T-helper 2 cell treated with Interferon-gamma antibody and Interleukin-4, amounts not matched to agents 5 μg/mL and 100 μg/mL, for 36 hours (primary cell): ENCODE measurements around the gene LRRC8B.
"Not testable (repeated sequence)": the region's sequence is repeated elsewhere in the genome, so short reads cannot be mapped to it uniquely, and the experiment has no call there.

Source experiments
- DNase-seq: peaks from one replicate; pipeline ENCODE4 v3.0.0; 2021; ENCODE audit warnings: low spot score
- H3K27ac Mint-ChIP-seq: one replicate; pipeline ENCODE4 v1.8.0; 2021; ENCODE audit warnings: mild to moderate bottlenecking, mixed read lengths
- H3K27me3 Mint-ChIP-seq: one replicate; pipeline ENCODE4 v1.8.0; 2021; ENCODE audit warnings: low read depth, mixed read lengths
- H3K36me3 Mint-ChIP-seq: one replicate; pipeline ENCODE4 v1.8.0; 2021; ENCODE audit warnings: low read depth, mixed read lengths
- H3K4me1 Mint-ChIP-seq: one replicate; pipeline ENCODE4 v1.8.0; 2021; ENCODE audit warnings: low read depth, mixed read lengths
- H3K4me3 Mint-ChIP-seq: one replicate; pipeline ENCODE4 v1.8.0; 2022; ENCODE audit warnings: mild to moderate bottlenecking, moderate library complexity, mixed read lengths
- H3K9me3 Mint-ChIP-seq: one replicate; pipeline ENCODE4 v1.8.0; 2021; ENCODE audit warnings: mixed read lengths

Gene LRRC8B

GRCh38 chr1:89510061-89510460 lies 14.6 kb upstream of the LRRC8B start:
- not testable (repeated sequence) for DNase-seq, H3K27ac Mint-ChIP-seq, H3K4me3 Mint-ChIP-seq, H3K36me3 Mint-ChIP-seq, H3K4me1 Mint-ChIP-seq
- Mint-ChIP-seq H3K9me3 (peaks cover 19% of the 10 kb centered on the region), H3K27me3 (peaks cover 13% of the 10 kb centered on the region)

- Mint-ChIP-seq H3K27me3 (no peaks in the 10 kb centered on the region), H3K36me3 (peaks cover 2% of the 10 kb centered on the region), H3K27ac (no peak overlapping the region), H3K4me3 (no peak overlapping the region), H3K4me1 (peaks cover 4% of the 10 kb centered on the region), H3K9me3 (peaks cover 16% of the 10 kb centered on the region)
- no peak for DNase-seq
Measured at GRCh38 chr1:89512996-89513720, 11.5 kb upstream of the LRRC8B start.

GRCh38 chr1:89516055-89516454 lies 8.6 kb upstream of the LRRC8B start:
- DNase-seq = no peak
- H3K9me3 Mint-ChIP-seq = peaks cover 8% of the 10 kb centered on the region
- no peaks in the 10 kb centered on the region for H3K27me3 Mint-ChIP-seq
- H3K4me1 Mint-ChIP-seq = peaks cover 8% of the 10 kb centered on the region
- no peaks in the 10 kb centered on the region for H3K36me3 Mint-ChIP-seq
- H3K4me3 Mint-ChIP-seq = no peak overlapping the region
- H3K27ac Mint-ChIP-seq = no peak overlapping the region

- H3K27me3 Mint-ChIP-seq = no peaks in the 10 kb centered on the region
- peaks cover 5% of the 10 kb centered on the region for H3K36me3 Mint-ChIP-seq
- H3K9me3 Mint-ChIP-seq = peaks cover 4% of the 10 kb centered on the region
- peaks cover 11% of the 10 kb centered on the region for H3K4me1 Mint-ChIP-seq
- H3K27ac Mint-ChIP-seq = no peak overlapping the region
- no peak for DNase-seq
- H3K4me3 Mint-ChIP-seq = no peak overlapping the region
Measured at GRCh38 chr1:89518221-89518631, 6.4 kb upstream of the LRRC8B start.

GRCh38 chr1:89519779-89520358 lies 4.8 kb upstream of the LRRC8B start:
- Mint-ChIP-seq H3K9me3 (peaks cover 4% of the 10 kb centered on the region), H3K4me3 (no peak overlapping the region), H3K36me3 (peaks cover 5% of the 10 kb centered on the region), H3K27me3 (no peaks in the 10 kb centered on the region), H3K4me1 (peaks cover 20% of the 10 kb centered on the region), H3K27ac (no peak overlapping the region)
- no peak for DNase-seq

- H3K9me3 Mint-ChIP-seq, H3K36me3 Mint-ChIP-seq, H3K27ac Mint-ChIP-seq, H3K27me3 Mint-ChIP-seq, DNase-seq, H3K4me3 Mint-ChIP-seq: not testable (repeated sequence)
- H3K4me1 Mint-ChIP-seq = peaks cover 26% of the 10 kb centered on the region
Measured at GRCh38 chr1:89521977-89522376, 2.7 kb upstream of the LRRC8B start.

GRCh38 chr1:89523572-89524368 lies 859 bp upstream of the LRRC8B start:
- peaks cover 7% of the 10 kb centered on the region for H3K36me3 Mint-ChIP-seq
- peaks cover 24% of the 10 kb centered on the region for H3K4me1 Mint-ChIP-seq
- H3K9me3 Mint-ChIP-seq = peaks cover 4% of the 10 kb centered on the region
- no peak overlapping the region for H3K27ac Mint-ChIP-seq
- peak; percentile 72 for DNase-seq
- no peak overlapping the region for H3K4me3 Mint-ChIP-seq
- no peaks in the 10 kb centered on the region for H3K27me3 Mint-ChIP-seq

GRCh38 chr1:89525169-89525855 lies 683 bp downstream of the LRRC8B start:
- Mint-ChIP-seq H3K4me3 (no peak overlapping the region), H3K4me1 (peaks cover 29% of the 10 kb centered on the region), H3K27ac (no peak overlapping the region), H3K36me3 (peaks cover 10% of the 10 kb centered on the region), H3K27me3 (no peaks in the 10 kb centered on the region), H3K9me3 (peaks cover 4% of the 10 kb centered on the region)
- DNase-seq = no peak

- no peak overlapping the region for H3K4me3 Mint-ChIP-seq
- no peak for DNase-seq
- peaks cover 24% of the 10 kb centered on the region for H3K36me3 Mint-ChIP-seq
- peaks cover 45% of the 10 kb centered on the region for H3K4me1 Mint-ChIP-seq
- H3K9me3 Mint-ChIP-seq = peaks cover 4% of the 10 kb centered on the region
- no peaks in the 10 kb centered on the region for H3K27me3 Mint-ChIP-seq
- H3K27ac Mint-ChIP-seq = no peak overlapping the region
Measured at GRCh38 chr1:89527256-89527655, 2.6 kb downstream of the LRRC8B start.

- peaks cover 27% of the 10 kb centered on the region for H3K36me3 Mint-ChIP-seq
- no peak overlapping the region for H3K4me3 Mint-ChIP-seq
- H3K4me1 Mint-ChIP-seq = peaks cover 50% of the 10 kb centered on the region
- H3K27ac Mint-ChIP-seq = no peak overlapping the region
- DNase-seq = no peak
- H3K27me3 Mint-ChIP-seq = no peaks in the 10 kb centered on the region
- H3K9me3 Mint-ChIP-seq = no peaks in the 10 kb centered on the region
Measured at GRCh38 chr1:89527750-89528381, 3.2 kb downstream of the LRRC8B start.

GRCh38 chr1:89528382-89528780 lies 3.8 kb downstream of the LRRC8B start:
- H3K9me3 Mint-ChIP-seq = no peaks in the 10 kb centered on the region
- H3K4me3 Mint-ChIP-seq = no peak overlapping the region
- DNase-seq = no peak
- H3K27me3 Mint-ChIP-seq = no peaks in the 10 kb centered on the region
- H3K4me1 Mint-ChIP-seq = peaks cover 50% of the 10 kb centered on the region
- peaks cover 30% of the 10 kb centered on the region for H3K36me3 Mint-ChIP-seq
- no peak overlapping the region for H3K27ac Mint-ChIP-seq

- Mint-ChIP-seq H3K27ac (no peak overlapping the region), H3K9me3 (no peaks in the 10 kb centered on the region), H3K4me1 (peaks cover 46% of the 10 kb centered on the region), H3K4me3 (no peak overlapping the region), H3K36me3 (peaks cover 31% of the 10 kb centered on the region), H3K27me3 (no peaks in the 10 kb centered on the region)
- no peak for DNase-seq
Measured at GRCh38 chr1:89529196-89529595, 4.6 kb downstream of the LRRC8B start.

GRCh38 chr1:89530444-89531089 lies 5.9 kb downstream of the LRRC8B start:
- Mint-ChIP-seq H3K4me3 (no peak overlapping the region), H3K27me3 (no peaks in the 10 kb centered on the region), H3K4me1 (peaks cover 53% of the 10 kb centered on the region), H3K27ac (no peak overlapping the region), H3K9me3 (no peaks in the 10 kb centered on the region), H3K36me3 (peaks cover 32% of the 10 kb centered on the region)
- DNase-seq = no peak
